NCI-H748 (cell line): Measurements from ENCODE around the gene LCP2.

Experiments
- DNase-seq: peaks from one replicate; lab custom pipeline; 2025; ENCODE audit not compliant: unreplicated experiment; lab: John Stamatoyannopoulos, UW

The LCP2 gene

GRCh38 chr5:170220191-170220590, 77.4 kb downstream of the LCP2 start:
- DNase-seq = no peak

GRCh38 chr5:170219615-170220014, 78.0 kb downstream of the LCP2 start:
- no peak for DNase-seq

DNA sequence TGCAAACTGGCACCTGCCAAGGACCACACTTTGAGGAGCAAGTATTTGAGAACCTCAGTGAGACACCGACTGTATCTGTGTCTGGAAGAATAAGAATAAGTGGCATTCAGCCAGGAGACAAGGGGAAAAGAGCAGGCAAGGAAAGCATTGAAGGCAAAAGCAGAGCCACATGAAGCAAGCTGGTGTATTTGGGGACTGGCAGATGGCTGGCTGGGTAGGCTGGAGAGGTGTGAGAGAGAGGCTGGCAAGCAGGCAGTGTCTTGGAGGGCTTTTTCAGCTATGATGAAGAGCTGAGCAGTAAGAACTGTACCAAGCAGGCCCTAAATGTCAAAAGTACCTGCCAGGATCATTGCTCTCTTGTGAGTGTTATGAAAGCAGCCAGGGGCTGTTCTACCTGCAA, 78.9 kb downstream of the LCP2 start:
- DNase-seq = no peak

GRCh38 chr5:170217831-170218230, 79.7 kb downstream of the LCP2 start:
- DNase-seq = no peak

DNA sequence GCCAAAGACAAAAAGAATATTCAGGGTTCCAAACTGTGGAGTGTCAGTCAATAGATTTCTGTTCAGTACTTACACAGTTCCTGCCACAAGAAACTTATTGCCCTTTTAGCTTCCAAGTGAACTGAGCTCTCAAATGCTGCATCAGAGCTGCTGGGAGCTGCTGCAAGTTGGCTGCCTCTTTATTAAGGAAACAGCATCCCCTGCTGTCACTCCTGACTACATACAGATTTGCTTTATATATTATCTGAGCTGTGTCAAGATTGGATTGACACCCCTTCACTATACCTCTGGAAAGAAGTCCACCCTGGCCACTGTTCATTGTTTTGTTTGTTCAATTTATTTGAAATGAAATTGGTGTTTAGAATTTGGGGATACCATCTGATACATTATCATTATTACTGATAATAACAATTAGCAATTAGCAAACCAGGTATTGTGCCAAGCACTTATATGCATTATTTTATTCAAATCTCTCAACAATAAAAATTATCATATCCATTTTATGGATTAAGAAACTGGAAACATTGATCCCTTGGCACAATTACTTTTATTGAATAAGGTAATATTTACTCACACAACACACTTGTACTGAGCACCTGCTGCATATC, 81.2 kb downstream of the LCP2 start:
- DNase-seq = peak; percentile 91

DNA sequence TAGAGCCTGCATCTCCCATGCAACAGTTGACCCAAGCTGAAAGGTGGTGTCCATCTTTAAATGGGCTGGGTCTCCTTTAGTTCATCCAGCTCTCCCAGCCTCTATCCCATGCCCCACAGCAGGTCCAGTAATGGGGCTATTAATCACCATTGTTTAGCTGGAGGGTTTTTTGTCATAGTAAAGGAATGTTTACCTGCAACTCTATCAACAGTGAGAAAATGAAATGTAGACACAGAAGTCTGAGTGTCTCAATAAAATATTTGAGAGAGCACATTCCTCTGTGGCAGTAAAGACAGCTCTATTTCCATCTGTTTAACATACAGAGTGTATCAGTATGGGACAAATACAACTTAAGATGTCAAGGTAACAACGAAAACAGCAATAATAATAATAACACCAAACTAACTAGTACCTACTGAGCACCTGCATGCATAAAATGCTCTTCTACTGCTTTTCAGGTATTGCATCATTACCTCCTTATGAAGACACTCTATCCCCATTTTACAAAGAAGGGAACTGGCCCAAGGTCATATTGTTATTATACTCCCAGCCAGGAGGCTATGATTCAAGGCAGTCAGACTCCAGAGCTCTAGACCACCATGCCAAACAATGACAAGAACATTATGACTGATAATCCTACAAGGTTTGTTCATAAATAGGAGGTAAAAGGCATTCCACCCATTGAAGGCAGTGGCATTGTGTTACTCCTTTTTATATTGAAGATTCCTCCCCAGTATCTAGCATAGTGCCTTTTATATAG, 85.8 kb downstream of the LCP2 start:
- DNase-seq = no peak

GRCh38 chr5:170206958-170207357, 90.6 kb downstream of the LCP2 start:
- DNase-seq = no peak

GRCh38 chr5:170206216-170206615, 91.4 kb downstream of the LCP2 start:
- peak; percentile 70 for DNase-seq

- DNase-seq = no peak
Observed at GRCh38 chr5:170204202-170204601, 93.4 kb downstream of the LCP2 start.

DNA sequence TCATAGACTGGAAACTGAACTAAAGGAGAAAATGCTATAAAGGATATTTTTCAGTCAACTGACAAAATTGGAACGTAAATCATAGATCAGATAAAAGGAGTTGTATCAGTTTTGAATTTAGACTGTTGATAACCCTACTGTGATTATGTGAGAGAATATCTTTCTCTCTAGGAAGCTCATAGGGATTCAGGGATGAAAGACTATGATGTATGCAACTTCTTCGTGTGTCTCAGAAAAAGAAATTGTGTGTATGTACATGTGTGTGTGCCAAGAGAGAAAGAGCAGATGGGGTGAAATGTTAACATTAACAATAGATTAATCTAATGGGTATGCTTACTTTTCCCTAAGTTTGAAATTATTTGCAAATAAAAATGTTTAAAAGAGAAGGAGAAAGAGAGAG, 95.5 kb downstream of the LCP2 start:
- DNase-seq = no peak

- DNase-seq = no peak
Observed at GRCh38 chr5:170201311-170201710, 96.3 kb downstream of the LCP2 start.

DNA sequence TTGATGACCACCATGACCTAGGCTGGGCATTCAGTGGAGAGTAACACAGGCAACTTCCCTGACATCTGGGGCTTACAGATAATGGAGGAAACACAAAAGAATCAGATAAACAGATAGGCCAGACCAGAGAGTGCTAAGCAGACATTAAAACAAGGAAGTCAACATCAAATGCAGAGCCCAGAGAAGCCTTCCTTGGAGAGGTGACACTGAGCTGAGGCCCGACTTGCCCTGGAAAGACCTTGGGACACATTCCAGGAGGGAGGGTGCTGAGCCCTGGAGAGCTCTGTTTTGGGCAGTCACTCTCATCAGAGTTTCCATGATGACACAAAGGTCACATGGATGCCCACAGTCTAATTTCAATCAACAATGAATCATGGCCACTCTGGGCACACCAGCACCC, 96.7 kb downstream of the LCP2 start:
- DNase-seq = no peak
